ENCODE data around the gene RALB. TPM values are rescaled to one million over a fixed set of nuclear protein-coding genes. Genes with fewer than 3 reads are reported as not detected.

RALB gene
- total and polyA plus RNA-seq, 2 of the 8 experiments (the other 6 are each of a cell fraction or from before 2014, with no cell fraction given) = 12.0 to 16.6 TPM

DNA sequence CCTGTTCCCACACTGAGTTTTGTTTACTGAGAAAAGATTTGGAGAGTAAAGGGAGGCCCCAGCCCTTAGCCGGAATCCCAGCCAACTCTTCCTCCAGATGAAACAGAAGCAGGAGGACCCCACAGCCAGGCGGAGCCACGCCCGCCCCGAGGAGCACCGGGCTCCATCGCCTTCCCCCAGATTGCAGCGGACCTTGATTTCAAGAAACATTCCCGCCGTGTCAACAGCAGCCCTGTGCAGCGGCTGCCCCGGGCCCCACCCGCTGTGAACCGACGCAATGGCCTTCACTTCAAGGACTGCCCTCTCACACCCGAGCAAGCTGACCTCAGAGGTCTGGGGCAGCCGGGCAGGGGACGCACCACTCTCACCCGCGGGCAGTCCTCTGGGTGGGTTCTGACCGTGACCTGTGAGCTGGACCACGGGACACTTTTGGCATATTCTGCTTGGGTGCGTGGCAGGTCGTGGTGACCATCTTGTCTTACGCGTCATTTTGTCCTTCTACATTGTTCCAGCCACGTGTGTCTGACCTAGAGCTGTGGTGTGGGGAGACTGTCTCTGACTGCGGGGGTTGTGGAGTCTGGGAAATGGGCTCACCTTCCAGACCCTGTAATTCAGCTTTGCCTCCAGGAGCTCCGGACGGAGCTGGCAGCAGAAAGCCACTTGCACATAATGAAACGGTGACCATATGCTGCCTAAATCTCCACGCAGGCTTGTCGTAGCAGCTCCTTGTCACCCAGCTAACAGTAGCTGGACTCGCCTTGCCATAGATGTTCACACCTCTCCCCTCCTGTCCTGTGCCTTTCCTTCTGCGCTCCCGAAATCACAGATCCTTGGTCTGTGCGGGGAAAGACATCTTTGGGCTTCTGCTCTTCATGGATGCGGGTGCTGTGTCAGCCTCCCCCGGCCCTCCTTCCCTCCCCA, 61.3 kb downstream of the RALB start:
- Histone ChIP-seq H2BK5ac (ENCODE audit: low read depth, low read length) (no peak overlapping the region), H4K91ac (replicated peaks; ENCODE audit: insufficient read length, low read length) (no peak overlapping the region), H4K20me1 (replicated peaks in 1 of 2; ENCODE audit: control insufficient read depth in 1 of 2, insufficient read depth in 2 of 2, low read length in 2 of 2) (peaks cover 0 to 4% of the 10 kb centered on the region in 2 experiments), H4K5ac (ENCODE audit: insufficient read length, low read depth, low read length) (no peak overlapping the region), H3K79me2 (ENCODE audit: control insufficient read depth in 1 of 2, insufficient read depth in 2 of 2, low read length in 2 of 2) (no peaks in the 10 kb centered on the region), H2AK5ac (ENCODE audit: low read depth, low read length) (0 out of 2 replicates have a peak overlapping the region, but pooled peaks have one; percentile 48), H3K4me2 (ENCODE audit: insufficient read depth in 1 of 2, low read depth in 2 of 2, low read length in 2 of 2) (peak overlapping the region; percentile 26 to 72; a peak in 3 of 4 replicates), H3K27ac (ENCODE audit: low read depth, low read length) (no peak overlapping the region), H3K4me3 (ENCODE audit: extremely low read depth in 1 of 4, insufficient read depth in 2 of 4, low read depth in 3 of 4, low read length in 4 of 4) (peak overlapping the region in 1 of 4 experiments; percentile 51; a peak in 2 of 8 replicates), H3K4me1 (replicated peaks in 1 of 4; ENCODE audit: control insufficient read depth in 3 of 4, insufficient read depth in 4 of 4, low read length in 3 of 4) (peaks cover 1 to 3% (median 2%) of the 10 kb centered on the region in 4 experiments; a peak in 5 of 7 replicates), H2AFZ (ENCODE audit: low read length) (no peak overlapping the region), H2BK120ac (replicated peaks; ENCODE audit: low read depth, low read length) (no peak overlapping the region), H3K23ac (ENCODE audit: insufficient read length) (no peak overlapping the region), H3K56ac (replicated peaks; ENCODE audit: insufficient read length, low read depth, low read length) (no peak overlapping the region), H3K27me3 (replicated peaks in 1 of 4; ENCODE audit: control insufficient read depth in 3 of 4, extremely low read depth in 1 of 4, insufficient read depth in 3 of 4, low read length in 3 of 4) (peaks cover 4 to 47% (median 40%) of the 10 kb centered on the region in 4 experiments), H2BK12ac (ENCODE audit: low read depth, low read length) (peak overlapping the region; percentile 81; the same call in 1 of the 2 replicates), H3K36me3 (ENCODE audit: control insufficient read depth in 2 of 4, insufficient read depth in 4 of 4, low read length in 3 of 4) (no peaks in the 10 kb centered on the region), H3K79me1 (ENCODE audit: low read depth, low read length) (no peaks in the 10 kb centered on the region), H3K9ac (replicated peaks in 1 of 4; ENCODE audit: extremely low read depth in 1 of 4, low read depth in 3 of 4, low read length in 3 of 4) (no peak overlapping the region), H3K4ac (replicated peaks; ENCODE audit: insufficient read length, low read depth, low read length) (no peak overlapping the region), H2BK20ac (ENCODE audit: low read length) (no peak overlapping the region), H3K14ac (ENCODE audit: insufficient read length) (no peak overlapping the region), H3K23me2 (ENCODE audit: low read depth, low read length) (no peaks in the 10 kb centered on the region), H4K8ac (ENCODE audit: extremely low read depth, insufficient read depth, low read length) (no peak overlapping the region; the same call in 1 of the 2 replicates), H3K9me3 (ENCODE audit: insufficient read depth in 2 of 2, low read depth in 1 of 2, low read length in 1 of 2) (no peaks in the 10 kb centered on the region), H2BK15ac (ENCODE audit: low read length) (no peak overlapping the region), H3K18ac (ENCODE audit: extremely low read depth, low read length) (no peak overlapping the region)
- CTCF ChIA-PET (ENCODE audit: partially characterized antibody) = interaction anchor here (0.7 to 4.7 kb wide), 55 partner anchors 9 to 838 kb away, joined by 3 to 48 read pairs (median 5); partner anchors contain the start of gene RALB
- DNase-seq (ENCODE audit: low read depth in 1 of 2, low spot score in 2 of 2) = no peak
- no peak for FAIRE-seq
- POLR2A ChIA-PET (ENCODE audit: partially characterized antibody) = interaction anchor here (1.7 kb wide), 1 partner anchor 62 kb away, joined by 4 read pairs; the partner anchor contains the start of gene RALB
- WGBS, 2 experiments (ENCODE audit: extremely low coverage in 1 of 2, insufficient coverage in 1 of 2, insufficient read length in 1 of 2, insufficient replicate concordance in 2 of 2, low coverage in 1 of 2, low lambda C conversion rate in 2 of 2, missing lambda C conversion rate in 1 of 2) = 78% methylated on average over 36 of the region's 39 CpGs; no CpG with 5 or more reads in 1 of the 2 experiments
- TF ChIP-seq SIRT6 (IDR thresholded peaks at IDR 0.05; ENCODE audit: low read length) = no peak
- TF ChIP-seq EGR1 (IDR thresholded peaks at IDR 0.05; ENCODE audit: borderline replicate concordance, low read depth, low read length) = no peak
- TF ChIP-seq PHF8 (conservative IDR thresholded peaks at IDR 0.05; ENCODE audit: low read depth, low read length) = no peak
- no peak for TF ChIP-seq TAF7 (optimal IDR thresholded peaks at IDR 0.05; ENCODE audit: borderline replicate concordance, low read depth, low read length)
- no peak for TF ChIP-seq RBBP5 (IDR thresholded peaks at IDR 0.05; ENCODE audit: borderline replicate concordance, low read depth, low read length)
- no peak for TF ChIP-seq CHD1 (IDR thresholded peaks at IDR 0.05; ENCODE audit: low read depth, low read length)
- no peak for TF ChIP-seq EP300 (IDR thresholded peaks at IDR 0.05; ENCODE audit: borderline replicate concordance in 1 of 2, low read depth in 2 of 2, low read length in 2 of 2)
- no peak for TF ChIP-seq SP4 (IDR thresholded peaks at IDR 0.05; ENCODE audit: low read length)
- TF ChIP-seq SUZ12 (IDR thresholded peaks at IDR 0.05; ENCODE audit: low read length) = no peak
- TF ChIP-seq RNF2 (IDR thresholded peaks at IDR 0.05; ENCODE audit: borderline replicate concordance, low read depth, low read length, missing control alignments, poor library complexity, severe bottlenecking) = no peak
- no peak for TF ChIP-seq TCF12 (IDR thresholded peaks at IDR 0.05; ENCODE audit: low read depth, low read length)
